Liver (tissue), 9 donors: ENCODE results near the gene HIPK3. TPM values are rescaled to one million over a fixed set of nuclear protein-coding genes. Genes with fewer than 3 reads are reported as not detected.

Experiments
- DNase-seq: peaks from one replicate; pipeline ENCODE4 v3.0.0-alpha.2; 2017; ENCODE audit warnings: low spot score
- H3K27ac ChIP-seq, 2 donors: one replicate each; pipeline ENCODE4 v1.7.0; 2013; ENCODE audit warnings: inconsistent platforms in 2 of 2, low read length in 2 of 2, control low read depth in 1 of 2, low read depth in 1 of 2, mild to moderate bottlenecking in 1 of 2
- H3K27me3 ChIP-seq, 4 donors: one replicate each; pipeline versions ENCODE4 v1.6.1 to v1.7.0; 2013; ENCODE audit warnings: low read length in 3 of 4, inconsistent platforms in 1 of 4, mild to moderate bottlenecking in 1 of 4, moderate library complexity in 1 of 4; ENCODE audit not compliant: control insufficient read depth in 4 of 4, insufficient read depth in 4 of 4
- H3K36me3 ChIP-seq, 4 donors: one replicate each; pipeline versions ENCODE4 v1.6.1 to v1.7.0; 2013; ENCODE audit warnings: low read length in 3 of 4, mild to moderate bottlenecking in 3 of 4, low read depth in 1 of 4, moderate library complexity in 1 of 4; ENCODE audit not compliant: control insufficient read depth in 4 of 4, insufficient read depth in 3 of 4
- H3K4me1 ChIP-seq, 4 donors: one replicate each; pipeline versions ENCODE4 v1.6.1 to v1.7.0; 2013; ENCODE audit warnings: low read length in 3 of 4, mild to moderate bottlenecking in 3 of 4, moderate library complexity in 1 of 4; ENCODE audit not compliant: control insufficient read depth in 4 of 4, insufficient read depth in 4 of 4
- H3K4me3 ChIP-seq, 3 donors: one replicate each; pipeline versions ENCODE4 v1.6.1 to v1.7.0; 2013; ENCODE audit warnings: low read length in 3 of 3, control low read depth in 1 of 3, low read depth in 1 of 3, mild to moderate bottlenecking in 1 of 3
- H3K9ac ChIP-seq, 2 donors: one replicate each; pipeline ENCODE4 v1.7.0; 2013; ENCODE audit warnings: low read length in 2 of 2, mild to moderate bottlenecking in 2 of 2, moderate library complexity in 2 of 2, control low read depth in 1 of 2, low read depth in 1 of 2
- H3K9me3 ChIP-seq, 4 donors: one replicate each; pipeline versions ENCODE4 v1.6.1 to v1.7.0; 2013; ENCODE audit warnings: low read length in 3 of 4; ENCODE audit not compliant: control insufficient read depth in 4 of 4
- ATF3 ChIP-seq: IDR thresholded peaks from 2 replicates; pipeline ENCODE4 v1.6.1; 2016; ENCODE audit warnings: antibody characterized with exemption
- EGR1 ChIP-seq, 2 donors: IDR thresholded peaks; 2 replicates each; pipeline ENCODE4 v1.6.1; 2016 to 2018; ENCODE audit warnings: antibody characterized with exemption in 2 of 2, low read depth in 2 of 2
- FOXA1 ChIP-seq: IDR thresholded peaks from 2 replicates; pipeline ENCODE4 v1.6.1; 2016; ENCODE audit warnings: antibody characterized with exemption
- FOXA2 ChIP-seq: IDR thresholded peaks from 2 replicates; pipeline ENCODE4 v1.6.1; 2016; ENCODE audit warnings: antibody characterized with exemption
- GABPA ChIP-seq, 2 donors: IDR thresholded peaks in 1 of 2; conservative IDR thresholded peaks in 1 of 2; 2 replicates each; pipeline ENCODE4 v1.6.1; 2016; ENCODE audit warnings: antibody characterized with exemption in 2 of 2, mild to moderate bottlenecking in 1 of 2, moderate library complexity in 1 of 2
- HNF4A ChIP-seq, 2 donors: conservative IDR thresholded peaks; 2 replicates each; pipeline ENCODE4 v1.6.1; 2016; ENCODE audit warnings: antibody characterized with exemption in 2 of 2, mild to moderate bottlenecking in 2 of 2
- HNF4G ChIP-seq: IDR thresholded peaks from 2 replicates; pipeline ENCODE4 v1.6.1; 2016; ENCODE audit warnings: antibody characterized with exemption
- JUND ChIP-seq, 2 donors: IDR thresholded peaks; 2 replicates each; pipeline ENCODE4 v1.6.1; 2016; ENCODE audit warnings: antibody characterized with exemption in 2 of 2
- MAX ChIP-seq: IDR thresholded peaks from 2 replicates; pipeline ENCODE4 v1.6.1; 2016; ENCODE audit warnings: antibody characterized with exemption
- NR2F2 ChIP-seq: IDR thresholded peaks from 2 replicates; pipeline ENCODE4 v1.6.1; 2016; ENCODE audit warnings: antibody characterized with exemption
- RXRA ChIP-seq, 2 donors: IDR thresholded peaks; 2 replicates each; pipeline ENCODE4 v1.6.1; 2017 to 2018; ENCODE audit warnings: antibody characterized with exemption in 2 of 2, mild to moderate bottlenecking in 1 of 2
- SP1 ChIP-seq: IDR thresholded peaks from 2 replicates; pipeline ENCODE4 v1.6.1; 2018; ENCODE audit warnings: antibody characterized with exemption, mild to moderate bottlenecking
- TAF1 ChIP-seq: conservative IDR thresholded peaks from 2 replicates; pipeline ENCODE4 v1.6.1; 2016; ENCODE audit warnings: antibody characterized with exemption, mild to moderate bottlenecking
- YY1 ChIP-seq: IDR thresholded peaks from 2 replicates; pipeline ENCODE4 v1.6.1; 2016; ENCODE audit warnings: antibody characterized with exemption, mild to moderate bottlenecking
- WGBS: extraction: QIAGEN DNeasy Blood & Tissue Kit; methylation state at CpG from one replicate; pipeline ENCODE4 v1.1.7; 2013; 5-methylcytosine and 5-hydroxymethylcytosine counted together
- polyA plus RNA-seq, 2 donors: library from polyadenylated mRNA; stranded (reverse) in 1 of 2; unstranded in 1 of 2; fragments of 200-250 nt in 1 of 2; fragments of >200 nt in 1 of 2; fragmentation: Nextera tagmentation in 1 of 2; extraction: Ambion mirVana in 1 of 2; gene quantifications; one replicate each; pipeline versions ENCODE4 v1.2.1 to v1.2.3, GENCODE V29; 2013 to 2015
- total RNA-seq, 2 donors: library from RNA; depleted of rRNA; stranded (reverse); fragments of >200 nt; gene quantifications; one replicate each; pipeline ENCODE4 v1.2.3, GENCODE V29; 2014
- TF ChIP-seq, protein P1 (sequence below): fragments of 150-350 bp; IDR thresholded peaks from 2 replicates; pipeline ENCODE4 v1.5.1; 2017; ENCODE audit warnings: improper control_type of control experiment, low read depth, low read length; ENCODE audit not compliant: missing input control
- TF ChIP-seq, protein P2 (sequence below): IDR thresholded peaks from 2 replicates; pipeline ENCODE4 v1.6.1; 2016; ENCODE audit warnings: antibody characterized with exemption, mild to moderate bottlenecking
- TF ChIP-seq, protein P3 (sequence below): IDR thresholded peaks from 2 replicates; pipeline ENCODE4 v1.6.1; 2016; ENCODE audit warnings: antibody characterized with exemption
- donor health status: healthy.
- donor health status: healthy.
- donor health status: healthy.
- donor health status: healthy.
- donor health status: healthy.

HIPK3 gene
- total and polyA plus RNA-seq, 4 donors: 12.0 to 67.5 (median 27.6) TPM

DNA sequence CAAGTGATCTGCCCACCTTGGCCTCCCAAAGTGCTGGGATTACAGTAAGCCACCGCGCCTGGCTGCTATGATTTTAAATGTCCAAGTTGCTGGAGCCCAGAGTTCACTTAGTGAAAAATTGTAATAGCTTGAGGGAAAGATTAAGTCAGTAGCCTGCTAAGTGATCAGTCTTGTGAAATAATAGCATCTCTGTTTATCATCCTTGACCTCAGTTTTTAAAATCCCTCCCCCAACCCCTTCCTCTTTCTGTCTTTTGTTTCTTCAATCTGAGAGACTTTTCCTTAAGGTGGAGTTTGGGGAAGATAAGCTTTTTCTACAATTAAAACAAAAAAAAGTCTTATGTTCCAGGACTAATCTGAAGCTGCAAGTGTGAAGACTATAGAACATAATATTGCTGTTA, 6.4 kb downstream of the HIPK3 start:
- Histone ChIP-seq H3K9ac (no peak overlapping the region), H3K27me3 (no peaks in the 10 kb centered on the region), H3K4me3 (no peak overlapping the region), H3K27ac (no peak overlapping the region), H3K36me3 (no peaks in the 10 kb centered on the region), H3K4me1 (peaks cover 13 to 23% (median 18%) of the 10 kb centered on the region in 4 donors), H3K9me3 (no peaks in the 10 kb centered on the region)
- TF ChIP-seq, protein P1, sequence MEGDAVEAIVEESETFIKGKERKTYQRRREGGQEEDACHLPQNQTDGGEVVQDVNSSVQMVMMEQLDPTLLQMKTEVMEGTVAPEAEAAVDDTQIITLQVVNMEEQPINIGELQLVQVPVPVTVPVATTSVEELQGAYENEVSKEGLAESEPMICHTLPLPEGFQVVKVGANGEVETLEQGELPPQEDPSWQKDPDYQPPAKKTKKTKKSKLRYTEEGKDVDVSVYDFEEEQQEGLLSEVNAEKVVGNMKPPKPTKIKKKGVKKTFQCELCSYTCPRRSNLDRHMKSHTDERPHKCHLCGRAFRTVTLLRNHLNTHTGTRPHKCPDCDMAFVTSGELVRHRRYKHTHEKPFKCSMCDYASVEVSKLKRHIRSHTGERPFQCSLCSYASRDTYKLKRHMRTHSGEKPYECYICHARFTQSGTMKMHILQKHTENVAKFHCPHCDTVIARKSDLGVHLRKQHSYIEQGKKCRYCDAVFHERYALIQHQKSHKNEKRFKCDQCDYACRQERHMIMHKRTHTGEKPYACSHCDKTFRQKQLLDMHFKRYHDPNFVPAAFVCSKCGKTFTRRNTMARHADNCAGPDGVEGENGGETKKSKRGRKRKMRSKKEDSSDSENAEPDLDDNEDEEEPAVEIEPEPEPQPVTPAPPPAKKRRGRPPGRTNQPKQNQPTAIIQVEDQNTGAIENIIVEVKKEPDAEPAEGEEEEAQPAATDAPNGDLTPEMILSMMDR: no peak
- TF ChIP-seq GABPA (IDR thresholded peaks at IDR 0.05 in 1 of 2, conservative IDR thresholded peaks at IDR 0.05 in 1 of 2) (no peak), ATF3 (no peak), HNF4G (no peak), EGR1 (IDR thresholded peaks at IDR 0.05; ENCODE audit: low read depth in 2 of 2) (no peak), JUND (IDR thresholded peaks at IDR 0.05) (no peak), YY1 (no peak), HNF4A (conservative IDR thresholded peaks at IDR 0.05) (no peak), SP1 (no peak), FOXA1 (no peak), TAF1 (no peak), RXRA (IDR thresholded peaks at IDR 0.05) (no peak), MAX (no peak), FOXA2 (no peak)
- TF ChIP-seq, protein P2, sequence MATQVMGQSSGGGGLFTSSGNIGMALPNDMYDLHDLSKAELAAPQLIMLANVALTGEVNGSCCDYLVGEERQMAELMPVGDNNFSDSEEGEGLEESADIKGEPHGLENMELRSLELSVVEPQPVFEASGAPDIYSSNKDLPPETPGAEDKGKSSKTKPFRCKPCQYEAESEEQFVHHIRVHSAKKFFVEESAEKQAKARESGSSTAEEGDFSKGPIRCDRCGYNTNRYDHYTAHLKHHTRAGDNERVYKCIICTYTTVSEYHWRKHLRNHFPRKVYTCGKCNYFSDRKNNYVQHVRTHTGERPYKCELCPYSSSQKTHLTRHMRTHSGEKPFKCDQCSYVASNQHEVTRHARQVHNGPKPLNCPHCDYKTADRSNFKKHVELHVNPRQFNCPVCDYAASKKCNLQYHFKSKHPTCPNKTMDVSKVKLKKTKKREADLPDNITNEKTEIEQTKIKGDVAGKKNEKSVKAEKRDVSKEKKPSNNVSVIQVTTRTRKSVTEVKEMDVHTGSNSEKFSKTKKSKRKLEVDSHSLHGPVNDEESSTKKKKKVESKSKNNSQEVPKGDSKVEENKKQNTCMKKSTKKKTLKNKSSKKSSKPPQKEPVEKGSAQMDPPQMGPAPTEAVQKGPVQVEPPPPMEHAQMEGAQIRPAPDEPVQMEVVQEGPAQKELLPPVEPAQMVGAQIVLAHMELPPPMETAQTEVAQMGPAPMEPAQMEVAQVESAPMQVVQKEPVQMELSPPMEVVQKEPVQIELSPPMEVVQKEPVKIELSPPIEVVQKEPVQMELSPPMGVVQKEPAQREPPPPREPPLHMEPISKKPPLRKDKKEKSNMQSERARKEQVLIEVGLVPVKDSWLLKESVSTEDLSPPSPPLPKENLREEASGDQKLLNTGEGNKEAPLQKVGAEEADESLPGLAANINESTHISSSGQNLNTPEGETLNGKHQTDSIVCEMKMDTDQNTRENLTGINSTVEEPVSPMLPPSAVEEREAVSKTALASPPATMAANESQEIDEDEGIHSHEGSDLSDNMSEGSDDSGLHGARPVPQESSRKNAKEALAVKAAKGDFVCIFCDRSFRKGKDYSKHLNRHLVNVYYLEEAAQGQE: no peak
- TF ChIP-seq, protein P3, sequence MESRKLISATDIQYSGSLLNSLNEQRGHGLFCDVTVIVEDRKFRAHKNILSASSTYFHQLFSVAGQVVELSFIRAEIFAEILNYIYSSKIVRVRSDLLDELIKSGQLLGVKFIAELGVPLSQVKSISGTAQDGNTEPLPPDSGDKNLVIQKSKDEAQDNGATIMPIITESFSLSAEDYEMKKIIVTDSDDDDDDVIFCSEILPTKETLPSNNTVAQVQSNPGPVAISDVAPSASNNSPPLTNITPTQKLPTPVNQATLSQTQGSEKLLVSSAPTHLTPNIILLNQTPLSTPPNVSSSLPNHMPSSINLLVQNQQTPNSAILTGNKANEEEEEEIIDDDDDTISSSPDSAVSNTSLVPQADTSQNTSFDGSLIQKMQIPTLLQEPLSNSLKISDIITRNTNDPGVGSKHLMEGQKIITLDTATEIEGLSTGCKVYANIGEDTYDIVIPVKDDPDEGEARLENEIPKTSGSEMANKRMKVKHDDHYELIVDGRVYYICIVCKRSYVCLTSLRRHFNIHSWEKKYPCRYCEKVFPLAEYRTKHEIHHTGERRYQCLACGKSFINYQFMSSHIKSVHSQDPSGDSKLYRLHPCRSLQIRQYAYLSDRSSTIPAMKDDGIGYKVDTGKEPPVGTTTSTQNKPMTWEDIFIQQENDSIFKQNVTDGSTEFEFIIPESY: no peak
- 86% methylated on average over 2 of the region's 2 CpGs for WGBS
- no peak for DNase-seq

DNA sequence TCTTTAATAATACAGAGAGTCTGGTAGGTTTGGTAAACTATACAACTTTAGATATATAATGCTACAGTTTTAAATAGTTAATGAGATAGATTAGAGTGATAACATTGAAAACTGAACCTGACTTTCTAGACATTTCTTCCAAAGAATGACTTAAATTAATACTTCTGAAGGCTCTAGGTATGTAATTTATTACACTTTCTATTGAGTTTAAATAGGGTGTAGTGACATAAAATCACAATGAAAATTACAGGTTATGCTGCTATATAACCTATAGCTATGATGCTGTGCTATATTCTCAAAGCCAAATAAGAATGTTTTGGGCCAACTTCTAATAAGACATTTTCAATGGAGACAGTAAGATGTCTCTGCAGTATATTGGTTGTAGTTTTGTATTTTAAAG, 7.7 kb downstream of the HIPK3 start:
- Histone ChIP-seq H3K4me3 (no peak overlapping the region), H3K27me3 (no peaks in the 10 kb centered on the region), H3K9ac (no peak overlapping the region), H3K36me3 (no peaks in the 10 kb centered on the region), H3K4me1 (peaks cover 13 to 29% (median 21%) of the 10 kb centered on the region in 4 donors), H3K9me3 (no peaks in the 10 kb centered on the region), H3K27ac (no peak overlapping the region)
- no peak for DNase-seq
- no peak for TF ChIP-seq JUND (IDR thresholded peaks at IDR 0.05)
- TF ChIP-seq, protein P2: no peak
- no peak for TF ChIP-seq NR2F2
- TF ChIP-seq, protein P1: no peak
- TF ChIP-seq, protein P3: no peak
- TF ChIP-seq SP1: no peak
